ENCODE results near the gene SLC6A6. TPM values are rescaled to one million over a fixed set of nuclear protein-coding genes. Genes with fewer than 3 reads are reported as not detected.

The SLC6A6 gene
- total and polyA plus RNA-seq, 8 donors: 3.0 to 36.7 (median 19.7) TPM

DNA sequence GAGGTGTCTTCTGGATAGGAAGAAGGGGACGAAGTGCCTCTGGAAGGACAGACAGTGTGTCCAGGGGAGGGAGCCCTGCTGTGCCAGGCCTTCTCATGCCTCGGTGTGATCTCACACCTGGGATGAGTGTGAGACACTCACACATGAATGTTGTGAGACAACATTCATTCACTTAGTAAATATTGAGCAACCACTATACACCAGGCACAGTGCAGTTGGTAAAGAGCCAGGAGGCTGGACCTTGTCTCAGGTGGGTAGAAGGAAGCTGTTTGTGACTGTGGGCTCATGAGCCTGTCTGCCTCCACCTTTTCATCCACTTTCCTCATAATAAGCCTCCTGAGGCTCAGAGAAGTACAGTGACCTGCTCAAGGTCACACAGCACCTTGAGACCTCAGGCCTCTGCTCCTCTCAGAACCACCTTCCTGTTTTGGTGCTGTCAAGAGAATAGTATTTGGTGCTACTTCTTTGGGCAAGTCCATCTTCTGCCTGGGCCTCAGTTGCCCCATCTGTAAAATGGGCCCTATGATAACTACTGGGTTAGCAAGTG is 20.9 kb downstream of the SLC6A6 start:
- peak overlapping the region in 4 of 5 donors; percentile 2 to 66 (median 28) for H3K27ac ChIP-seq
- peak in 1 of 3 donors; percentile 69 for TF ChIP-seq POLR2AphosphoS5 (IDR thresholded peaks at IDR 0.05)
- TF ChIP-seq, protein P1, sequence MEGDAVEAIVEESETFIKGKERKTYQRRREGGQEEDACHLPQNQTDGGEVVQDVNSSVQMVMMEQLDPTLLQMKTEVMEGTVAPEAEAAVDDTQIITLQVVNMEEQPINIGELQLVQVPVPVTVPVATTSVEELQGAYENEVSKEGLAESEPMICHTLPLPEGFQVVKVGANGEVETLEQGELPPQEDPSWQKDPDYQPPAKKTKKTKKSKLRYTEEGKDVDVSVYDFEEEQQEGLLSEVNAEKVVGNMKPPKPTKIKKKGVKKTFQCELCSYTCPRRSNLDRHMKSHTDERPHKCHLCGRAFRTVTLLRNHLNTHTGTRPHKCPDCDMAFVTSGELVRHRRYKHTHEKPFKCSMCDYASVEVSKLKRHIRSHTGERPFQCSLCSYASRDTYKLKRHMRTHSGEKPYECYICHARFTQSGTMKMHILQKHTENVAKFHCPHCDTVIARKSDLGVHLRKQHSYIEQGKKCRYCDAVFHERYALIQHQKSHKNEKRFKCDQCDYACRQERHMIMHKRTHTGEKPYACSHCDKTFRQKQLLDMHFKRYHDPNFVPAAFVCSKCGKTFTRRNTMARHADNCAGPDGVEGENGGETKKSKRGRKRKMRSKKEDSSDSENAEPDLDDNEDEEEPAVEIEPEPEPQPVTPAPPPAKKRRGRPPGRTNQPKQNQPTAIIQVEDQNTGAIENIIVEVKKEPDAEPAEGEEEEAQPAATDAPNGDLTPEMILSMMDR (IDR thresholded peaks at IDR 0.05): no peak
- TF ChIP-seq EP300 (IDR thresholded peaks at IDR 0.05): no peak
- no peak for TF ChIP-seq POLR2A (IDR thresholded peaks at IDR 0.05)
- DNase-seq: peak; percentile 83 to 84
- H3K9me3 ChIP-seq: no peaks in the 10 kb centered on the region
- no peak overlapping the region for H3K4me3 ChIP-seq
- H3K27me3 ChIP-seq: no peaks in the 10 kb centered on the region
- peaks cover 0 to 7% (median 2%) of the 10 kb centered on the region in 4 donors for H3K36me3 ChIP-seq
- intact Hi-C loops (cut with DNase I; ENCODE audit: low total_unique reads): no loop called here
- WGBS, 5 donors: 42 to 68% (median 55%) methylated on average over 2 of the region's 2 CpGs
- H3K4me1 ChIP-seq: peaks cover 45 to 99% (median 81%) of the 10 kb centered on the region in 4 donors

DNA sequence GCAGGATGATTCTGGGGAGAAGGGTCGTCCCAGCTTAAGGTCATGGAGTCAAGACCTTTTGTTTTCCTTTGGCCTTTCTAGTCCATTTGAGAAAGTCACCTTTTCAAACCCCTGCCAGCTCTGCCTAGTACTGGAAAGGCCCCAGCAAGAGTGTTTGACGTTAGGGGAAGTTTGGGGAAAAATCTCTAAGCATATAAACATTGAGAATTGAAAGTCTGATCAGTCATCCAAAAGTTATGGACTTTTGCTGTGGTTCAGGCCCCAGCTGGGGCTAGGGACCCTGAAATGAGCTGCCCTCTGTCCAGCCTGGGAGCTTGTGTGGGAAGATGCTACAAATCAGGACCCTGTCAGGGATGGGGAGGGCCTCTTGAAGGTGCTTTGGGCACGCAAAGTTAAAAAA is 21.6 kb downstream of the SLC6A6 start:
- intact Hi-C loops (cut with DNase I; ENCODE audit: low total_unique reads): no loop called here
- Histone ChIP-seq H3K27me3 (no peaks in the 10 kb centered on the region), H3K36me3 (peaks cover 0 to under 1% (median 0%) of the 10 kb centered on the region in 4 donors), H3K9me3 (no peaks in the 10 kb centered on the region), H3K4me1 (peaks cover 42 to 99% (median 81%) of the 10 kb centered on the region in 4 donors), H3K27ac (peak overlapping the region in 2 of 5 donors; percentile 10 to 66), H3K4me3 (no peak overlapping the region)
- no peak for TF ChIP-seq EP300 (IDR thresholded peaks at IDR 0.05)
- TF ChIP-seq, protein P1 (IDR thresholded peaks at IDR 0.05): no peak
- no peak for TF ChIP-seq POLR2A (IDR thresholded peaks at IDR 0.05)
- TF ChIP-seq POLR2AphosphoS5 (IDR thresholded peaks at IDR 0.05): no peak
- DNase-seq: no peak
- WGBS, 5 donors: 35 to 56% (median 40%) methylated on average over 3 of the region's 3 CpGs

DNA sequence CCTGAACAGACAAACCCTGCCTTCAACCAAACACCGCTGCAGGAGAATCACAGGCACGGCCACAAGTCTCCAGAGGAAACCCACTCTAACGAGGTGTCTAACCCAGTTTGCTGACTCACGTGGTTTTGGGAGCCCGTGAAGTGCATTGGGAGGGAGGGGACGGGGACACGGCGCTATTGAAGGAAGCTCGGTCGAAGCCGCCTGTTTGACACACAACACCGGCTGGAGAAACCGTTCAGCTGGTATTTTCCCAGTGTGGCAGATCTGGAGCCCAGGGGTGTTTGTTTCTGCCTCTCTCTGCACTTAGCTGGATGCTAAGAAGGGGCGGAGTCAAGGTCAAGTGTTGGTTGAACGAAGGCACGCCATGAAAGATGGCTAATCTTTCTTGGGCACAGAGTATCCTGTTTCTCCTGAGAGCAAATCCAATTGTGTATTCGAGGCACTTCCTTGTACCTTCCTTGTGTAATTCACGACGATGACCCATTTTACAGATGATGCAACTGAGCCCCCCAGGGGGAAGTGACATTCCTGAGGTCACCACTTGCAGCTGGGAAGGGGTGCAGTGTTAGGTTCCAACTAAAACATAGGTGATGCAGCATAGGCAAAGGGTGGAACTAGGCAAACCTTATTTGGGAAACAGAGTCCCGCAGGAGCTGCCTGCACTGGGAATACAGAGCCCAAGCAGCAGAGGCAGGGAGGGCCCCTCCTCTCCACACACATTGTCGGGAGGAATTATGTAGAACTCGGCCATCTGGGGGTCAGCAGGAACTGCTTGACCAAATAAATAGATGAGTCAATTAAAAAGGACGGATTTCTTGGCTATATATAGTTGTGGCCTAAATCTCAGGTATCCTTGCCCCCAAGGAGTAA is 22.5 kb downstream of the SLC6A6 start:
- H3K9me3 ChIP-seq: no peaks in the 10 kb centered on the region
- no peaks in the 10 kb centered on the region for H3K27me3 ChIP-seq
- peak in 1 of 2 donors; percentile 31 for DNase-seq
- H3K4me1 ChIP-seq: peaks cover 33 to 99% (median 78%) of the 10 kb centered on the region in 4 donors
- peak overlapping the region in 3 of 5 donors; percentile 13 to 69 (median 66) for H3K27ac ChIP-seq
- WGBS, 5 donors: 71 to 86% (median 73%) methylated on average over 23 of the region's 23 CpGs
- intact Hi-C loops (cut with DNase I; ENCODE audit: low total_unique reads): no loop called here
- TF ChIP-seq POLR2AphosphoS5 (IDR thresholded peaks at IDR 0.05): no peak
- TF ChIP-seq, protein P1 (IDR thresholded peaks at IDR 0.05): no peak
- no peak for TF ChIP-seq EP300 (IDR thresholded peaks at IDR 0.05)
- TF ChIP-seq POLR2A (IDR thresholded peaks at IDR 0.05): no peak
- no peak overlapping the region for H3K4me3 ChIP-seq
- no peaks in the 10 kb centered on the region for H3K36me3 ChIP-seq

DNA sequence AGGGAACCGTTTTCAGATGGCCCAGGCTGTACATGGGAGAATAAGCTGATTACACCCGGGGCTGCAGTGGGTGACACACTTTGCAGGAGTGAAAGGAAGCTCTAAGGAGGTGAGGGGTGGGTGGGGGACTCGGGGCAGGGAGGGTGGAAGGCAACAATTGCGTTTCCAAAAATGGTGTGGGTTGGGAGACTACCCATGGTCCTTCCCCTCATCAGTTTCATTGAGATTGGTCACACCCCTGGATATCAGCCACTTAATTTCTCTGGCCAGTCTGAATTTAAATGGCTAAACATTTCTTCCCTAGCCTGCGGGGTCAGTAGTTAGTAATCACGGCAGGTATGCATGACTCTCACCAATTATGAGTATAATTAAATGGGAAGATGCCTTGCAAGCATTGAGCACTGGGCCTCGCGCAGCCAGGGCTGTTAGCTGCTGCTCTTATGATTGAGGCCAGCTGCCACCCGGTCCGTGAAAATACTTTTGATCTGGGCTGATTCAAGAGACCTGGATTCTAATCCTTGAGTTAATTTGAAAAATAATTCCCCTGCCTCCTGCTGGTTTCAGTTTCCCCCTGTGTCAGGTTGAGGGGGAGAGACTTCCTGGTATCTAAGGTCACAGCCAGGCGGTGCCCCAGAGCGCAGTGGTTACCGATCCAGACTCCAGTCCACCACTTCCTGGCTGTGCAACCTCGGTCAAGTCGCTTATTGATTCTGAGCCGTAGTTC is 23.3 kb downstream of the SLC6A6 start:
- no peaks in the 10 kb centered on the region for H3K9me3 ChIP-seq
- H3K4me3 ChIP-seq: no peak overlapping the region
- DNase-seq: peak; percentile 66 to 74
- H3K27ac ChIP-seq: peak overlapping the region in 4 of 5 donors; percentile 13 to 69 (median 50)
- peaks cover 25 to 99% (median 76%) of the 10 kb centered on the region in 4 donors for H3K4me1 ChIP-seq
- intact Hi-C loops (cut with DNase I; ENCODE audit: low total_unique reads): no loop called here
- no peak for TF ChIP-seq POLR2A (IDR thresholded peaks at IDR 0.05)
- peak in 1 of 3 donors; percentile 30 for TF ChIP-seq POLR2AphosphoS5 (IDR thresholded peaks at IDR 0.05)
- TF ChIP-seq, protein P1 (IDR thresholded peaks at IDR 0.05): peak in 2 of 7 experiments; percentile 21 to 39
- TF ChIP-seq EP300 (IDR thresholded peaks at IDR 0.05): no peak
- H3K36me3 ChIP-seq: no peaks in the 10 kb centered on the region
- no peaks in the 10 kb centered on the region for H3K27me3 ChIP-seq
- 38 to 53% (median 47%) methylated on average over 15 to 16 of the region's 16 CpGs for WGBS, 5 donors

Measured in stomach (tissue), 9 donors.